Ishikawa (cell line): ENCODE results near the gene MALT1.

Source experiments
- CEBPB ChIP-seq: IDR thresholded peaks from 2 replicates; pipeline ENCODE4 v1.6.1; 2012
- CREB1 ChIP-seq: IDR thresholded peaks from 2 replicates; pipeline ENCODE4 v1.6.1; 2012; ENCODE audit warnings: low read depth
- EGR1 ChIP-seq: IDR thresholded peaks from 2 replicates; pipeline ENCODE4 v1.6.1; 2012
- EP300 ChIP-seq: IDR thresholded peaks from 2 replicates; pipeline ENCODE4 v1.6.1; 2012; ENCODE audit warnings: borderline replicate concordance
- FOXM1 ChIP-seq: IDR thresholded peaks from 2 replicates; pipeline ENCODE4 v1.6.1; 2012; ENCODE audit warnings: low read depth, borderline replicate concordance
- MAX ChIP-seq: IDR thresholded peaks from 2 replicates; pipeline ENCODE4 v1.6.1; 2012
- NFIC ChIP-seq: IDR thresholded peaks from 2 replicates; pipeline ENCODE4 v1.6.1; 2012
- RAD21 ChIP-seq: IDR thresholded peaks from 2 replicates; pipeline ENCODE4 v1.6.1; 2012; ENCODE audit warnings: low read depth
- REST ChIP-seq: IDR thresholded peaks from 2 replicates; pipeline ENCODE4 v1.6.1; 2012; ENCODE audit warnings: low read depth, mild to moderate bottlenecking
- TAF1 ChIP-seq: IDR thresholded peaks from 2 replicates; pipeline ENCODE4 v1.6.1; 2012; ENCODE audit warnings: low read depth, mild to moderate bottlenecking
- TCF12 ChIP-seq: IDR thresholded peaks from 2 replicates; pipeline ENCODE4 v1.6.1; 2012; ENCODE audit warnings: low read depth
- TEAD4 ChIP-seq: IDR thresholded peaks from 2 replicates; pipeline ENCODE4 v1.6.1; 2012
- USF1 ChIP-seq: IDR thresholded peaks from 2 replicates; pipeline ENCODE4 v1.6.1; 2012
- YY1 ChIP-seq: IDR thresholded peaks from 2 replicates; pipeline ENCODE4 v1.6.1; 2012; ENCODE audit warnings: low read depth
- ZBTB7A ChIP-seq: IDR thresholded peaks from 2 replicates; pipeline ENCODE4 v1.6.1; 2012; ENCODE audit warnings: low read depth

The MALT1 gene

GRCh38 chr18:58670404-58671110, 708 bp upstream of the MALT1 start:
- no peak for TF ChIP-seq NFIC
- no peak for TF ChIP-seq FOXM1
- no peak for TF ChIP-seq TCF12
- TF ChIP-seq USF1, result no peak
- TF ChIP-seq TEAD4, result no peak
- no peak for TF ChIP-seq CEBPB
- TF ChIP-seq TAF1, result no peak
- no peak for TF ChIP-seq REST
- TF ChIP-seq MAX, result no peak
- no peak for TF ChIP-seq ZBTB7A
- TF ChIP-seq YY1, result no peak
- TF ChIP-seq EP300, result no peak
- no peak for TF ChIP-seq EGR1
- no peak for TF ChIP-seq RAD21
- TF ChIP-seq CREB1, result no peak

- no peak for TF ChIP-seq EGR1
- TF ChIP-seq CEBPB, result 0 out of 2 replicates have a peak, but pooled peaks have one; percentile 27
Observed at GRCh38 chr18:58671632-58672564, 633 bp downstream of the MALT1 start.

- no peak for TF ChIP-seq TEAD4
- TF ChIP-seq EGR1, result no peak
- no peak for TF ChIP-seq TCF12
Observed at GRCh38 chr18:58674159-58674558, 2.9 kb downstream of the MALT1 start.

- no peak for TF ChIP-seq YY1
- no peak for TF ChIP-seq TCF12
- TF ChIP-seq EGR1, result no peak
- no peak for TF ChIP-seq TEAD4
- no peak for TF ChIP-seq NFIC
- no peak for TF ChIP-seq ZBTB7A
- TF ChIP-seq USF1, result no peak
- no peak for TF ChIP-seq FOXM1
- no peak for TF ChIP-seq RAD21
- no peak for TF ChIP-seq CREB1
- TF ChIP-seq REST, result no peak
Observed at GRCh38 chr18:58674863-58675472, 3.7 kb downstream of the MALT1 start.

- no peak for TF ChIP-seq CREB1
- TF ChIP-seq NFIC, result no peak
- no peak for TF ChIP-seq REST
- TF ChIP-seq TEAD4, result no peak
- TF ChIP-seq FOXM1, result no peak
- TF ChIP-seq EGR1, result no peak
- no peak for TF ChIP-seq MAX
Observed at GRCh38 chr18:58676270-58676669, 5.0 kb downstream of the MALT1 start.
